EH (cell line): Measurements from ENCODE around the gene PLEKHG3.

Experiments
- DNase-seq: peaks from one replicate; pipeline ENCODE4 v3.0.0-alpha.2; 2015; ENCODE audit warnings: low read depth

PLEKHG3 gene

DNA sequence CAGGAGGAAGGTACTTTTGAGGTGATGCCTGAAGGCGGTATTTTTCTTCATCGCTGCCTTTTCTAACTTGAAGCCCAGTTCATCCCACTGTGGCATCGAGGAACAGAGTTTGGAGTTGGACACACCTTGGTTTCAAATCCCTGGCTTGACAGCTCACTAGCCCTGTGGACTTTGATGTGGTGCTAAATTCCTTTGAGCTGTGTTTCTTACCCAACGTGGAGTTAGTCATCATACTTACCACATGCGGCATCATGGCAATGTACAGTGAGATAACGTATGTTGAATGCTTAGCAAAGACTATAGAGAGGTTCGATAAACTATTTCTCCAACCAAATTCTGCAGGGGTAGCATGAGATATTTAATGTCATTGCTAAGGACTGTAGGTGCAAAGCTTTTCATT lies 3.4 kb downstream of the PLEKHG3 start:
- peak; percentile 69 for DNase-seq

DNA sequence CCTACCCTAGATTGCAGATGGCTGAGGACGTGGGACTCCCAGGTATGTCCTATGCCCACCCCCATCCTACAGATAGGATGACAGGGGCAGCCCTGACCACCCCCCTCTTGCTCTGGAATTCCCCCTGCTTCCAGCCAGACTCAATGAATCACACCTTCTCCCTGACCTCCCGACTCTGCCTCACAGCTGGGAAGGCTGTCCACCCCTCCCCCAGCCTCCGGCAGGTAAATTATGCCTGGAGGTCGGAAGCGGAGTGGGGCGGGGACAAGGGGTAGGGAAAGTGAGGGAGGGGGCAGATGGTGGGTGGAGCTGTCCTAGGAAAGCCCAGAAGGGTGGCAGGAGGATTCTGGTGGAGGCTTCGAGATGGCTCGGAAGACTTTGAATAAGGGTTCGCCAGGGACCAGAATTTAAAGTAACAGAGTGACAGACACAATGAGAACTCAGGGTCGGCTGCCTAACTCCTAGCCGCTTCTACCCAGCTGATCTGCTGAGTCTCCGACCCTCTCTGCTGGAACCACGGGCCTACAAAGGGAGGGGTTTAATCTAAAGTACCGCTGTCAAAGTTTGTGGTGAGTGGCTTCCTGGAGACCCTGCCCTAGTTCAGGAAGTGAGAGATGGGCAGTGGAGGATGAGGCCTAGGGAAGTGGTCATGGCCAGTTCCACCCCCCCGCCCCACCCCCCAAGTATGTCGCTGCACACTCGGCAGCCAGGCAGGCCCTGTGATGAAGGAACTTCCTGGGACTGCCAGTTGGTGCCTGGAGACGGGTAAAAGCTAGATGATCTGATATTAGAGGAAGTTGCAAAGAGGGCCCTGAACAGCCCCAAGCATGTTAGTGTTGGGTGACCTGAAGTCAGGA lies 4.2 kb downstream of the PLEKHG3 start:
- DNase-seq: no peak

DNA sequence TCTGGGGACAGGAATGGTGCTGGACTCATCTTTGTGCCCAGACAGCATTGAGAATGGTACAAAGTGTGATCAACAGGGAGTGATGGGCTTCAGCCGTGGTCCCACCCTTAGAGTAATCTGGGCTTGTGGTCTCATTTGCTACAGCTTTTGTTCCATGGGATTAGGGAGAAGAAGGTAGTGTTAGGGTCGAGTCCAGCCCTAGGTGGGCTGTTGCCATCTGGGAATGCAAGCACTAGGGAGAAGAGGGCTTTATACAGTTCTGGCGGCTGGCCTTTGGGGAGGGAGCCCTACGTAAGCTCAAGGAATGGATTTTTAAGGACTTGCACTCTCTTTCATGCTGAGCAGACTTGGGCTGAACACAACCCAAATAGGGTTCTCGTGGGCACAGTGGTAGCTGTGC lies 4.9 kb downstream of the PLEKHG3 start:
- DNase-seq: no peak

DNA sequence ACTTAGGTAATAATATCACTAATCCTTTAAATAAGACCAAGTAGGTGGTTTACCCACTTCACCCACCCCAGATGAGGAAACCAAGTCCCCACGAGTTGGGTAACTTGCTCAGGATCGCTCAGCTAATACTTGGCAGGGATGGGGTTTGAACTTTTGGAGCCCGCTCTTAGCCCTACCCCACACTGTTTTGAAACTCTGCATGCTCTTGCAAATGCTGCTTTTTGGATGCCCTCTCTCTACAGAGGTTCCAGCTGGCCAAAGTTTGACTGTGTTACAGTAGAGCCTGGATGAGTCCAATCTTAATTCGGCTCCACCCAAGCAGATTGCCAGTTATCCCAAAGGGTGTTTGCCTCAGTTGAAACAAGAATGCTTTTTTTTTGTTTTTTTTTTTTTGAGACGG lies 6.8 kb downstream of the PLEKHG3 start:
- DNase-seq: no peak

DNA sequence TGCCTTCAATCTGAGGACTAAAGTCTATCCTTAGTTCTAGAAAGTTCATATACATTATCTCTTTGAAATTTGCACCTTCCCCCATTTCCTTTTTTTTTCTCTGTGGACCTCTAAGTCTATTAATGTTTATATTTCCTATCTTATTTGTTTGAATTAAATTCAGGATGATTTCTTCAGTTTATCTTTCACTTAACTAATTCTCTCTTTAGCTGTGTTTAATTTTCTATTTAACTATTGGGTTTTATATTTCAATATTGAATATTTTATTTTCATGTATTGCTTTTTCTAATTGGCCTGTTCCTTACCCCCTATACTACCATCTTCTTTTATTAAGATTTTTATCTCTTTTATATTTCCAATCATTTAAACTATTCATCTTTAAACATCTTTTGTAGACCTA lies 9.5 kb downstream of the PLEKHG3 start:
- no peak for DNase-seq

DNA sequence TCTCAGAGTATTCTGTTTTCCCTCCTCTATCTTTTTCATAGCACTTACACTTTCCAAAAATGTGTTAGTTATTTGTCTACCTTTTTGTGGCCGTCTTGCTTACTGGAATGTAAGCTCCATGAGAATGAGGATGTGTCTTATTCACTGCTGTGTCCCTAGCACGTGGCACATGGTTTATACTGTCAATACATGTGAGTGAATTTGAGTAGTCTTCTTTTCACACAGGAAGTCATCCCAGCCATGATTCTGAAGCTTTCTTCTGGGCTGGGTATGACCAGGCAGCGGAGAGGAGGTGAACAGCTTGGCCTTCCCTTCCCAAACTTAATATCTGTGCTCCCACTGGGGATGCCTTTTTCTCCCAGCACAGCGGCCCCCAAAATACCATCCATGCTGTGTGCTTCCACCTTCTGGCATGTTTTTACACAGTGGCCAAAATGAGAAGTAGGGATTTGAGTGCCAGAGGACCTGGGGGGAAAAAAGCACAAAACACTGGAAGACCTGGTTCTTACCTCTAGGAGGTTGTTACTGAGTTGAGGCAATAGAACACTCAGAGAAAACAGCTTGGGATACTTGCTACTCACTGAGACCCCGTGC lies 10.3 kb downstream of the PLEKHG3 start:
- no peak for DNase-seq

DNA sequence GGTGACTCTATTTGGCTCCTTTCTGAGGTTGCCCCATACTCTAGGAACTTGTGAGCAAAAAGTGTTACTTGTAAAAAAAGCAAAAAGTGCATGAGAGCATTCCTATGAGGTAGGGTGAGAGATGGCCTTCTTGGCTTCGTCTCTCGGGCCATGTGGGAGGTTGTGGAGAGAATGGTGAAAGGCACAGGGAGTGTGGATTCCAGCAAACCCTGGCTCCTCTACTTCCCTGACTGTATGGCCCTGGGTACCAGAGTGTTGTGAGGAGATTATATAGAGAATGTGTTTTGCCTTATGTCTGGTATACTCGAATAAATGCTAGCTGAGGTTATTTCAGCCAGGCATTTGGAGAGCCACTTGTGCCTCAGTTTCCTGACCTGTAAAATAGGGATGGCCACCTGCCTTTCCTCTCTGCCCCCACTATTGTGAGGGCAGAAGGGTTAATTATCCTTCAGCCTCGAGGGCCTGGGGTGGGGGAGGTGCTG lies 11.0 kb downstream of the PLEKHG3 start:
- no peak for DNase-seq

DNA sequence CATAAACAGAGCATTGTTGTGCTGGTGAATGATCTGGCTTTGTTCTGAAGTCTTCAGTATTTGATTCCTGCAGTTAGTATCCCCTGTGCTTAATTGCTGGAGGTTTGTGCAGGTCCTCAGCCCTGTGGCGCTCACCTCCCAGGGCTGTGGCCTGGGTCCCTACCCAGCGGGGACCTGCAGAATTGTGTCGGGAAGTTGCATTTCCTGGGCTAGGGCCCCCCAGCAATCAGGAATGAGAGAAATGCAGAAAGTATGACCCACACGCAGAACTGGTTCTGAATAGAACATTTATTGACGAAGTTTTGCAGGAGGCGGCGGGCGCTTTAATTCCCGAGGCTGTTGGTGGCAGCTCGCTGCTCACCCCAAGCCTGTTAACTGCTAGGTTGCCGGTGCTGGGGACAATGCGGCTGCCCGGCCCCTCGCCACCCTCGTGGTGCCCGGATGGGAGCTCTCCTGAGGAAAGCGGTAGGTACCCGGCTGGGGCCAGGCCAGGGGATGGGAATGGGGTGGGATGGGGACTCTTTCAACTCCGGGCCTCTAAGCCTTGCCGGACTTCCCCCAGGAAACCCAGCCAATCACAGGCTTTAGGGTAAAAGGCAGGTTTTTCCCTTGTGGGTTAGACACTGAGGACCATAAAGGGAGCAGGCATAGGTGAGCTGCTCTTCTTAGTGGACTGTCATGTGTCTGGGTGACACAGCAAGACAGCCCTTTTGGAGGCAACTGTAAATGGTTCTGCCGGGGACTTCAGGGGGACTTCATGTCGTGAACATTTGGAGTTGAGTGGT lies 11.6 kb downstream of the PLEKHG3 start:
- DNase-seq: no peak

DNA sequence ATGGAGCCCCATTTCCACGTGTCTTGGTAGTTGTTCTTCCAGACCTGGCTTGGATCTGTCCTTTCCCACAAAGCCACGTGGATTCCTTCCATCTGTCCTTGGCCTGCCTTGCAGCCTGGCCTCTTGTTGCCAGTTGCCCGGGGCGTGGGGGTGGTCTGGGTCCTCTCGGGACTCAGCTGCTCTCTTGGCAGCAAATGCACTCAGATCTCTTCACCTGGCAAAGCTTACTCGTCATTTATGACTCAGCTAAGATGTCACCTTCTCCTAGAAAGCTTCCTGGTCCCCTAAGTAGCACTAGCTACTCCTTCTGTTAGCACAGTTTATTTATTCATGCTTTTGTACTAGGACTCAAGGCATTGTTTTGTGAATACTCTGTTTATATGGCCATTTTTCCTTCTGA lies 13.6 kb downstream of the PLEKHG3 start:
- DNase-seq: no peak

DNA sequence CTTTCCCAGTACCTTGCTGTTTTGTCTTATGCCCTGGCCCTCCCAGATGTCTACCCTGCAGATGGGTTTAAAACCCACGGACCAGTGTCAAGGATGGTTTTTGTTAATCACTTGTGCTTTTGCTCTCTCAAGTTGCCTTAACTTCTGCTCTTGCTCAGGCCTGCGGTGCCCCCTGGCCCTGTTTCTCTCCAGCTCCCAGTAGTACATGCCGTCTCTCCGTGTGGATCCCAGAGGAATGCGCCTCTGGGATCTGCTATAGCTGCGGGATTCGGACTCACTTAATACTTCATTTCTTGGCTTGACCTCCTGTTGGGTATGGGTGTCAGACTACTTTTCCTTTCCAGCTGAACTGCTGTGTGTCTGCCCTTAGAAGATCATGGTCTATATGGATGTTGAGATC lies 14.5 kb downstream of the PLEKHG3 start:
- no peak for DNase-seq

DNA sequence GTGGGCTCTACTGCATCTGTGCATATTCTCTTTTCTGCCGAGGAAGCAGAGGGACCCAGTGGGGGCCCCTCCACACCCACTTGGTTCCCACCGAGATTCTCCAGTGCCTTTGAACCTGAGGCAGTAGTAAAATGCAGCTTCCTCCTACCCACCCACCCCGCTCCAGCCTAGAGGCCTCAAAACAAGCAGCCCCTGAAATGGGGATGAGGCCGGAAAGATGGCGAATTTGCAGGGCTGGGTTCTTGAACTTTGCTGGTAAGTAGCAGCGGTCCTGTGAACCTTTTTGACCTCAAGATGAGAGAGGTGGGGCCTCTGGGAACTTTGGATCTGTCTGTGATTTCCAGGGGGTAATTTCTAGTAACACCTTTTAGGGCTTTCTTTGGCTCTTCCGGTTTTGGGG lies 15.4 kb downstream of the PLEKHG3 start:
- DNase-seq: no peak

DNA sequence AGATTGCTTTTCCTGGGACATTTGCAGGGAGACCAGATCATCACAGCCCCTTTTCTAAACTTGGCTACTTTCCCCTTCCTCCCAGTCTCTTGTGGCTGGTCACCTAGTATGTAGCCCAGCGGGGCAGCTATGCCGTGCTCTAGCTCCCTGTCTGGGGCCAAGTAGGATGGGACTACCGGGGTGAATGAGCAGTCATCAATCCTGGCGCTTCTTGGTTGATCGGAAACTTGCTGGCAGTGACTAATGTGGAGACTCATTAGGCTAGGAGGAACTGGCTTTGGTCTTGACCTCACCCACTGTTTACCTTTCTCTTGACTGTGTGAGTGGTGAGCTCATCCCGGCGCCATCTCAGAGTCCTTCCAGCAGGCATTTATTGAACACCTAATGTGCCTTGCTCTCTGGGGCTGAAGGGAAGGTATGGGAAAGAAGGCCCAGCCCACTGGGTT lies 15.9 kb downstream of the PLEKHG3 start:
- DNase-seq: peak; percentile 90

DNA sequence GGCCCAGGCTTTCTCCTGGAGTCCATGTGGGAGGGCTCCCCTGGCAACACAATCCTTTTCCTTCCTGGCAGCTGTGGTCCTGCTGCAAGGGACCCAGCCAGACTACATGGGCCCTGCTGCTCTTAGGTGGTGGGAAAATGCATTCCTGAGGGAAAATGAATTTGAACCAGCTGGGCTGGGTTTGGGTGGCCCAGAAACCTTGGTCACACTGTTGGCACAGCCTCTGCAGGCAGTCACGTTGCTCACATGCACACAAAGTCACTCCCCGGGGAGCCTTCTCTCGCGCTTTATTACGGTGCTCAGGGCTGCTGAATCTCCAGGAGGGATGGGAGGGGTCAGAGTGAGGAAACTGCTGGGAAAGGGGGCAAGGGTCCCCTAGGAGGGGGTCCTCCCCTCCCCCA lies 17.2 kb downstream of the PLEKHG3 start:
- peak; percentile 93 for DNase-seq

DNA sequence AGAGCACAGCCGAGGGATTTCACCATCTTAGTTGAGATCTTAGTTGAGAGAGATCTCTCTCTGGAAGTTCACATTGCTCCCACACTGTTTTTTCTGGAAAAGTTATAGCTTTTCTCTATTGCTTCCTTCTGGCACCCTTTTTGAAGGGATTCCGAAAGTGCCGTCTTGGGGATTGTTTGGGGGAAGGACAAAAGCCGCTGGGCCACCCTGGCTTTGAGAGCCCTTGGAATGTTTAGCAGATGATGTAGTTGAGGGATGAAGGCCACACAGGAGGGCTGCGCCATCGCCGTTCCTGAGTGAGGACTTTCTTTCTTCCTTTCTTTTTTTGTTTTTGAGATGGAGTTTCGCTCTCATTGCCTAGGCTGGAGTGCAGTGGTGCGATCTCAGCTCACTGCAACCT lies 17.7 kb downstream of the PLEKHG3 start:
- no peak for DNase-seq

DNA sequence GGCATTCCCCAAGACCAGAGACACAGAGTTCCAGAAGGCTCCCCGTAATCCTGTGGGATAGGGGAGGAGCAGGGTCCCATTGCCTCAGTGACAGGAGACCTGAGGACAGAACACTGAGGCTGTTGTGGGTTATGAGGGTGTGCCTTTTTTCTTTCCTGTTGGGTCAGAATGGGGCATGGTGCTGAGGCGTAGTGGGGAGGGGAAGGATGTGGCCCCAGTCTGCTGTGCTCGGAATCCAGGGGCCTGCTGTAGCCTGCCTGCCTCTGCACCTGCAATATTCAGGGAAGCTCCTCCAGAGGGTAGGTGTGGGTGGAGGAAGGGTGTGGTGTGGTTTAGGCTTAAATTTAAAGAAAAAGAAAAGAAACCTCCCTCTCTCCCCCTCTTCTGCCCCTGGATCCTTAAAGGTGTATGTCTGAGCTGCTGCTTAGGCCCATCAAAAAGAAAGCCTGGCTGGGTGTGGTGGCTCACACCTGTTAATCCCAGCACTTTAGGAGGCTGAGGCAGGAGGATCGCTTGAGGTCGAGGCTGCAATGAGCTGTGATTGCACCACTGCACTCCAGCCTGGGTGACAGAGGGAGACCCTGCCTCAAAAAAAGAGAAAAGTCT lies 18.7 kb downstream of the PLEKHG3 start:
- no peak for DNase-seq

DNA sequence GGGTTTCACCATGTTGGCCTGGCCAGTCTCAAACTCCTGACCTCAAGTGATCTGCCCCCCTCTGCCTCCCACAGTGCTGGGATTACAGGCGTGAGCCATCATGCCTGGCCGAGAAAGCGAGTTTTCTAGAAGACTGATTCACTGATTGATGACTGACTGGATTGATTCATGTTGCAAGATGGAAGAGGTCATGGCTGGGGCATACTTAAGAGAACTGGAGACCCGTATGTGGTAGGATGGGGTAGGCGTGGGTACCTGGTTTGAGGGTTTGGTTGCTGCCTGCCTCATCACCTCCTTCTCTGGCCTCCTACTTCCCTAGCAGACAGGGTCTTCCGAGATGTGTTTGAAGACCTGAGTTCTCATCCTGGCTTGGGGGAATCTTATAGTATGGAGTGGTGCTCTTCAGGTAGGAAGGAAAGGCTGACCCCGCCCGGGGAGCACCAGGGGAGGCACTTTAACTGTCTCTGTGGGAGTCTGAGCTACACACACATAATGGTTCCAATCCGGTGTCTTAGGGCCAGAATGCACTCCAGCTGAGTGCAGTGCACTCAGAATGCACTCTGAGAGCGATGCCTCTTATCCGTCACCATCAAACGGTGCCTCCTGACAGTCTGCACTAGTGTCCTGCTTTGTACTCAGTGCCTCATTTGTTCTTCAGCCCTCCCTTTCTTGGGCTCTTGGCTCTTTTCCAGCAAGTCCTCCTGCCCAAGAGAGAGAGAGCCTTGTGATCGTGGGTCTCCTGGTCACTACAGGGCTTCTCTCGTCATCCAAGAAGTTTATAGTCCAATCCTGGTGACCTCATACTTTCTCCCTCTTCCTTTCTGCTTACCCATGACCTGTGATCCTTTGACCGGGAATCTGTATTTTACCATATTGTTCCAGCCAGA lies 19.7 kb downstream of the PLEKHG3 start:
- no peak for DNase-seq

DNA sequence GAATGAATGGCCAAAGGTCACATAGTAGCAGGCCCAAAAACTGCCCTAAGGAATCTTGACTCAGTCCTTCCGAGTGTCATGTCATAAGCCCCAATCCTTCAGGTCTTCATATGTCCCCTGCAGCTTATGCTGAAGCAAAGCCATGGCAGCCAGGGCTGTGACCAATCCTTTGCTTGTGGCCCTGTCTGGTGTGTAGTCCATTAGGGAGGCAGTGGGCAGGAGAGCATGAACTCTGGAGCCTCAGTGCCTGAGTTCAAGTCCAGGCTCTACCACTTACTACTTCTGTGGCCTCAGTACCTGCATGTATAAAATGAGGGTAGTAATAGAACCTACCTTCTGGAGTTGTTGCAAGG lies 20.3 kb downstream of the PLEKHG3 start:
- DNase-seq: no peak

DNA sequence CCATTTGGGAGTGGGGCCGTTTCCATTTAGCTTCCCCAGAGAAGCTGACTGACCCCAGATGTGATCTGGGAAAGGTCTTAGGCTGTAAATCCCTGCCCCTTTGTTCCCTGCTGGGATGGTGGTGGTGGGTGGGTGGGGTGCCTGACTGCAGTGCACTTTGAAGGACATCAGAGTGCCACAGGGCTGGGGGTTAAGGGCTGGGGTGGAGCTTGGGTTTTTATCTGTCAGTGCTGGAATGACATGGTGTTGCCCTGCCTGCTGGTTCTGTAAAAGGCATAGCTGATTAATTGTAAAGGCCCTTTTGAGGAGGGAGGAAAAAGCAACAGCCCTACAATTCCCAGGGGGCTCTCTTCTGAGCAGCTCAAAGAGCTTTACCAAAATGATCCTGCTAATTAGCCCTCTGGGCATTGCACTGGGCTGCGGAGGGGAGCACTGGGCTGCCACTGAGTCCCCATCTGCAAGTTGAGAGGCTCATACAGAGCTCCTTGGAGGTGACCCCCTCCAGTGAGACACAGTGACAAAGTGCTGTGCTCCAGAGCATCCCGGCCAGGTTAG lies 21.1 kb downstream of the PLEKHG3 start:
- no peak for DNase-seq

DNA sequence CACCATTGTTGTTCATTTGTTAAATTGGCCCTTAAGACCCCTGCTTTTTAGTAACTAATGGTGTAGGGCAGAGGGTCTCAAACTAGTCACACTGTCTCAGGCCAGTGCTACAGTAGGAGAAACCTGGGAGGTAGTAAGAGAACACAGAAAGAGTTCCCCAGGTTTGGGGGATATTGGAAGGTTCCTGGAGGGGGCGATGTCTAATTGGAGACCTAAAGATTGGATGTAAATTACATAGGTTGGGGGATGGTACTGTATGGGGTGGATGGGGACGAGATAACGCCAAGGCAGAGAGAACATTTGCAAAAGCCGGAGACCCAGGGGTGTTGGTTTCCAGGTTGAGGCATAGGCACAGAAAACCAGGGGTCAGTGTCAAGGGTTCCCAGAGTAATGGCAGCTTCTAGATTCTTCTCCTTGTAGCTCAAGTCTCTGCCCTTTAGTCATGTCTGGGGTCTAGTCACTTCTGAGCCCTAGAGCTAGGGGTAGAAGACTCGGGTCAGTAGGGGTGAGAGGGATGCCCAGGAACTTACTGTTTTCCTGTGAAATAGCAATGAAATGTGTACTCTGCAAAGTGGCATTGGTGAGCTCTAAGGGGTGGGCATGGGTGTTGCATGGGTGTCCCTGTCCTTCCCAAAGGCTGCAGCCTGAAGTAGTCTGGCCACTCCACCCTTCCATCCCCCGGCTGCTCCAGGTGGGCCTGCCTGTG lies 21.8 kb downstream of the PLEKHG3 start:
- no peak for DNase-seq

DNA sequence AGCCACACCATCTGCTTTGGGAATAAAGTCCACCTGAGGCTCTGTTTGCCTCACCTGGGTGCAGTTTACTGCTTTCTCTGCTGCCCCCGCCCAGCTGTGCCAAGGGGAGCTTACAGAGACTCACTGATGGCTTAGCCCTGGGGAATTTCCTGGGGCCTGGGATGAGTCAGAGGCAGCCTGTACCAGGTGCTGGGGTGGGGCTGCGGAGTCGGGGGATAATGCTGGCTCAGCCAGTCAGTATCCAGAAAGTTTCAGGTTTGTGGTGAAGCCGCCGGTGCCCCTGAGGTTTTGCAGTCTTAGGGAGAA lies 22.3 kb downstream of the PLEKHG3 start:
- DNase-seq: peak; percentile 46
